Keratinocyte (primary cell): ENCODE data around the gene PAPOLA. TPM values are rescaled to one million over a fixed set of nuclear protein-coding genes. Genes with fewer than 3 reads are reported as not detected.

Experiments
- DNase-seq: peaks from one replicate; pipeline ENCODE4 v3.0.0-alpha.2; 2011; ENCODE audit warnings: low read depth, missing footprints, low spot score
- FAIRE-seq: peaks from 2 replicates; lab custom pipeline; 2011; peaks lifted over from hg19 to GRCh38; lab: Jason Lieb, UNC
- H2AFZ ChIP-seq: 2 replicates; pipeline ENCODE4 v1.6.0; 2012; ENCODE audit warnings: low read length, control low read depth, inconsistent platforms; ENCODE audit not compliant: control insufficient read depth
- H3K27ac ChIP-seq: 2 replicates; pipeline ENCODE4 v1.5.1; 2011; ENCODE audit warnings: low read length; ENCODE audit not compliant: control insufficient read depth, insufficient read depth
- H3K27me3 ChIP-seq: 3 replicates; pipeline ENCODE4 v1.6.0; 2011; ENCODE audit warnings: low read length; ENCODE audit not compliant: control insufficient read depth, insufficient read depth; ENCODE audit errors: extremely low read depth
- H3K36me3 ChIP-seq, 2 experiments: 2 replicates in 1 of 2; 3 replicates in 1 of 2; pipeline ENCODE4 v1.5.1; 2011; ENCODE audit warnings: low read length in 2 of 2, mild to moderate bottlenecking in 1 of 2; ENCODE audit not compliant: control insufficient read depth in 2 of 2, insufficient read depth in 2 of 2; ENCODE audit errors: extremely low read depth in 1 of 2
- H3K4me1 ChIP-seq: 3 replicates; pipeline ENCODE4 v1.5.1; 2011; ENCODE audit warnings: low read length; ENCODE audit not compliant: control insufficient read depth, insufficient read depth; ENCODE audit errors: extremely low read depth
- H3K4me2 ChIP-seq: 3 replicates; pipeline ENCODE4 v1.6.0; 2011; ENCODE audit warnings: low read depth, low read length; ENCODE audit not compliant: control insufficient read depth, insufficient read depth; ENCODE audit errors: extremely low read depth
- H3K4me3 ChIP-seq, 3 experiments: fragments of 200-600 bp in 1 of 3; sonication (generic) in 1 of 3; 2 replicates in 2 of 3; 3 replicates in 1 of 3; pipeline ENCODE4 v1.5.1; 2011 to 2016; ENCODE audit warnings: low read length in 3 of 3, mild to moderate bottlenecking in 3 of 3, control low read depth in 2 of 3, inconsistent platforms in 1 of 3, low read depth in 1 of 3, mixed read lengths in 1 of 3, mixed run types in 1 of 3, moderate library complexity in 1 of 3; ENCODE audit not compliant: control insufficient read depth in 2 of 3, insufficient read depth in 2 of 3; ENCODE audit errors: extremely low read depth in 1 of 3
- H3K79me2 ChIP-seq: 2 replicates; pipeline ENCODE4 v1.6.0; 2012; ENCODE audit warnings: low read length; ENCODE audit not compliant: control insufficient read depth, insufficient read depth
- H3K9ac ChIP-seq: 3 replicates; pipeline ENCODE4 v1.6.0; 2011; ENCODE audit warnings: low read length; ENCODE audit not compliant: control insufficient read depth, insufficient read depth; ENCODE audit errors: extremely low read depth
- H3K9me1 ChIP-seq: 3 replicates; pipeline ENCODE4 v1.6.0; 2011; ENCODE audit warnings: low read length; ENCODE audit not compliant: control insufficient read depth, insufficient read depth; ENCODE audit errors: extremely low read depth
- H3K9me3 ChIP-seq: 2 replicates; pipeline ENCODE4 v1.5.1; 2012; ENCODE audit warnings: low read depth, low read length; ENCODE audit not compliant: control insufficient read depth
- H4K20me1 ChIP-seq: 3 replicates; pipeline ENCODE4 v1.6.0; 2011; ENCODE audit warnings: low read length; ENCODE audit not compliant: control insufficient read depth, insufficient read depth; ENCODE audit errors: extremely low read depth
- CTCF ChIP-seq, 3 experiments: IDR thresholded peaks in 1 of 3; conservative IDR thresholded peaks in 1 of 3; optimal IDR thresholded peaks in 1 of 3; 2 replicates in 2 of 3; 3 replicates in 1 of 3; pipeline versions ENCODE3 to v1.5.1; 2011; ENCODE audit warnings: low read length in 3 of 3, mild to moderate bottlenecking in 3 of 3, moderate library complexity in 2 of 3, control low read depth in 1 of 3, inconsistent platforms in 1 of 3; ENCODE audit not compliant: insufficient read depth in 2 of 3; ENCODE audit errors: extremely low read depth in 1 of 3
- EZH2 ChIP-seq: IDR thresholded peaks from one replicate; pipeline ENCODE4 v1.6.1; 2012; ENCODE audit warnings: inconsistent platforms, mild to moderate bottlenecking, low read length, moderate library complexity
- dilution Hi-C: fragments of 300-500 bp; cut with MboI; formaldehyde crosslinking; loops from one replicate; pipeline ENCODE4 v1.7.0; 2020; ENCODE audit warnings: low sequenced_read_pairs; ENCODE audit not compliant: extremely low pct_ligation_motif_present
- polyA plus RNA-seq, 5 experiments: library from polyadenylated mRNA; depleted of rRNA in 3 of 5; stranded (reverse) in 3 of 5; stranded (forward) in 1 of 5; unstranded in 1 of 5; fragments of >200 nt; gene quantifications; 1 replicate in 1 of 5; 2 replicates in 3 of 5; 3 replicates in 1 of 5; pipeline versions ENCODE4 v1.2.1 to v1.2.3, GENCODE V29; 2011 to 2012; ENCODE audit warnings: missing spikeins in 2 of 5, low read depth in 1 of 5, low replicate concordance in 1 of 5

The PAPOLA gene
- polyA plus RNA-seq, 1 donor (not counting 4 experiments of a cell fraction or from before 2014, with no cell fraction given): 154 TPM

GRCh38 chr14:96481731-96482314, 20.4 kb upstream of the PAPOLA start:
- Histone ChIP-seq H3K4me2 (no peak overlapping the region), H3K4me3 (no peak overlapping the region), H3K36me3 (no peaks in the 10 kb centered on the region), H3K79me2 (no peaks in the 10 kb centered on the region), H2AFZ (no peak overlapping the region), H4K20me1 (no peaks in the 10 kb centered on the region), H3K9ac (no peak overlapping the region), H3K9me1 (no peaks in the 10 kb centered on the region), H3K4me1 (peaks cover 2% of the 10 kb centered on the region), H3K9me3 (no peaks in the 10 kb centered on the region), H3K27me3 (no peaks in the 10 kb centered on the region), H3K27ac (no peak overlapping the region)
- DNase-seq (no peak), FAIRE-seq (no peak)
- dilution Hi-C loops: no loop called here
- TF ChIP-seq CTCF (optimal IDR thresholded peaks at IDR 0.05 in 1 of 3, IDR thresholded peaks at IDR 0.05 in 1 of 3, conservative IDR thresholded peaks at IDR 0.05 in 1 of 3; ENCODE audit: extremely low read depth in 1 of 3, insufficient read depth in 2 of 3, low read length in 3 of 3): no peak
- TF ChIP-seq EZH2: no peak

- no peaks in the 10 kb centered on the region for H4K20me1 ChIP-seq
- H3K4me1 ChIP-seq: peaks cover 2% of the 10 kb centered on the region
- no peak overlapping the region for H3K4me2 ChIP-seq
- dilution Hi-C loops: no loop called here
- TF ChIP-seq EZH2 (no peak), CTCF (optimal IDR thresholded peaks at IDR 0.05 in 1 of 3, IDR thresholded peaks at IDR 0.05 in 1 of 3, conservative IDR thresholded peaks at IDR 0.05 in 1 of 3; ENCODE audit: extremely low read depth in 1 of 3, insufficient read depth in 2 of 3, low read length in 3 of 3) (no peak)
- H3K36me3 ChIP-seq: no peaks in the 10 kb centered on the region
- H2AFZ ChIP-seq: no peak overlapping the region
- no peaks in the 10 kb centered on the region for H3K9me3 ChIP-seq
- no peak for FAIRE-seq
- H3K9ac ChIP-seq: no peak overlapping the region
- no peak overlapping the region for H3K27ac ChIP-seq
- H3K4me3 ChIP-seq: no peak overlapping the region
- no peaks in the 10 kb centered on the region for H3K27me3 ChIP-seq
- no peaks in the 10 kb centered on the region for H3K79me2 ChIP-seq
- DNase-seq: no peak
- no peaks in the 10 kb centered on the region for H3K9me1 ChIP-seq
Observed at GRCh38 chr14:96482986-96483385, 19.2 kb upstream of the PAPOLA start.
